CD4-positive, alpha-beta T cell treated with Interleukin-6 for 4 hours (primary cell): Measurements from ENCODE around the gene TGFB3.
"Not testable (repeated sequence)": the region's sequence is repeated elsewhere in the genome, so short reads cannot be mapped to it uniquely, and the experiment has no call there.

Experiments
- DNase-seq: peaks from one replicate; pipeline ENCODE4 v3.0.0-alpha.2; 2020; ENCODE audit warnings: mixed read lengths

Gene TGFB3

DNA sequence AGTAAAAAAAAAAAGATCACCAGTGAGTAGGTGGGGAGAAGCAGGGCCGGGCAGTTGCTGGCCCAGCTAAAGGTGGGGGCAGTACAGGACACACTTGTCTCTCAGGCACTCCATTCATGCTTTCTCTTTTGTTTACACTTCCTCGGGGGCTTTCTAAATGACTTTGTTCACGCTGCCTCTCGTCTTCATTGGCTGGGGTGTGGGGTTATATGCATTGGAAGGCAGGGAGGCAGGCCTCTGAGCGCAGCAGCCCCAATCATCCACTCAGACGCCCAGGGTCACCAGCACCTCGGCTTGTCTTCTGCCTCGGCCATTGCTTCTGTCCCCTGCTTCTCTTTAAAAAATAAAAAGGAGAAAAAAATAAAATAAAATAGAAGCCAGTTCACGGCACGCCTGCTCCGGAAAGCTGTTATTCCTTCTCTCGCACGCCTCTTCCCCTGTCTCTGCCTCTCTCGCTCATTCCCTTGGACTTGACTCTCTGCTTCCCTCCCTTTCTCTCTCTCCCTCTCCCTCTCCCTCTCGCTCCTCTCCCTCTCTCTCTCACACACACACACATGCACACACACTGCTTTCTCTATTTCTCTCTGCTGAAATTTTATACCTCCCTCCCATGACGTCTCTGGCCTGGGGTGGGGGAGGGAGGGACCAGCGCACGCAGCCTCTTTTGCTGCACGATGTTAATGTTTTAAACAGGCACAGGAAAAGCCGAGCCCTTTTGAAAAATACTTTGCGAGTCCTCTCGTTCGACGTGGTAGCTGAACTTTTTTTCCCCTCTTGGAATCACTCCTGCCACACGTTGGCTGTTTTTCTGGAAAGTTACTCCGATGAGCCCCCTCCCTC is at the start of gene TGFB3:
Gene TGFB3, minus strand, starts transcription at position 570 of the 840 bp plus-strand sequence. CDS start 1,102 bp downstream, outside the sequence.
- DNase-seq, result peak; percentile 72

DNA sequence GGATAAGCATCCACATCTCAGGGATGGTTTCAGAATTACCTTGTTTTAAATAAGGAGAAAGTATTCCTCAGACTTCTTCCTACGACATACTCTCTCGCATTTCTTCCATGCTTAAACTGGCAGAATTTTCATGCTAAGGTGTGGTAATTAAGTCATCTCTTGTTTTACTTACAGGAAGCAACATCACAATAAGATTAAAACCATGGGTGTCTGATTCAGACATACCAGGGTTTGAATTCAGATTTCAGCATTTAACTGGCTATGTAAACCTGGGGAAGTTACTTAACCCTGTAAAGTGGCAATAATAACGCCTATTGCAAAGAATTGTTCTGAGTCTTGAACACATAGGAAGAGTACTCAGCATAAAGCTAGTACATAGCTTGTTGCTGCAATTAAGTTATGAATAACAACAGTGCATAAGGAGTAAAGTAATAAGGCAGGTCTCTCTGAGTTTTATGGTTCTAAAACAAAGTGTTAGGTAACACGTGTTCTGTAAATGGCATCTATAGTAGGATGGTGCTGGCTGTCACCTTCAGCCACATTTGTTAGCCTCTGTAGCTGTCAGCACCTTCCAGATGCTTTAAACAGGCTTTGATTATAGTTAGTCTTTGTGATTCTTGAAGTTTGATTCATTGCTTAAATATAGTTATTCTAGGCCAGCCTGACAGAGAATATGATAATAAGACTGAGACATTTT is 42.6 kb upstream of the TGFB3 start:
- DNase-seq, result no peak

DNA sequence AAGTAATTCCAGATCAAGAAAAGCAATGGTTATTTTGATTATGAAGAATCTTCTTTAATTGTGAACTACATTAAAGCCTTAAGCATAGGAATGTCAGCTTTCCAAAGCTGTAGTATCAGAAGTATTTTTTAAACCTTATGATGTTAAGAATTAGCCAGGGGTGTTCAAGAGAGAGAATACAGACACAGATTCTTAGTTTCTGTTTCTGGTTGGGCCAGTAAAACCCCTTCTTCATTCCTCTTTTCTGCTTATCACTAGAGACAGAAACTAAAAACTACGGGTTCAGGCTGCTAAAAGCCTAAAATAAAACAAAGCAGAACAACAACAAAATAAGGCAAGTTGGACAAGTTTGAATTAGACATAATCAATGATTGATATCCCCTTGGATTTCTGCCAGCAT is 42.0 kb upstream of the TGFB3 start:
- no peak for DNase-seq

DNA sequence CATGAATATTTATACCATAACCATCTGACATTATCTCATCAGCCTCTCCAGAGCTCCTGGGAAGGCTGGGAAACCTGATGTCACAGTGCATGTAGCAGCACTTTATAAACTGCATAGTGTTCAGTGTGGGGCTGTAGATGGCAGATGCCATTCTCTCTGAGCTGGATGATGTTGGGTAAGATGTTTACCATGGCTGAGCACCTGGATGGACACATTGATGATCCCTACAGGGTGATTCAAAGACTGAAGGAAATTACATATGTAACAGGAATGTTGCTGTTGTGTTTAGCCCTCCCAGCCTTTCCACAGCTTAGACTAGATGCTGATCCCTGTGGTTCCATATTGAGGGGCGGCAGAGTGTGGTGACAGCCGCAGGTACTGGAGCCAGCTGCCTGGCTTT is 41.2 kb upstream of the TGFB3 start:
- DNase-seq, result no peak

DNA sequence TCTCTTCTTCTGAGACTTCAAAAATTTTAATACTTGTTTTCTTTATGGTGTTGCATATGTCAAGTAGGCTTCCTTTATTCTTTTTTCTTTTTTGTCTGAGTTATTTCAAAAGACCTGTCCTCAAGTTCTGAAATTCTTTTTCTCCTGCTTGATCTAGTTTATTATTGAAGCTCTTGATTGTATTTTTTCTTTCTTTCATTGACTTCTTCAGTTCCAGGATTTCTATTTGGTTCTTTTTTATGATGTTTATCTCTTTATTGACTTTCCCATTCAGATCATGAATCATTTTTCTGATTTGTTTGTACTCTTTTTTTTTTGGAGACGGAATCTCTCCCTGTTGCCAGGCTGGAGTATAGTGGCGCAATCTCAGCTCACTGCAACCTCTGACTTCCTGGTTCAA is 37.9 kb upstream of the TGFB3 start:
- no peak for DNase-seq

DNA sequence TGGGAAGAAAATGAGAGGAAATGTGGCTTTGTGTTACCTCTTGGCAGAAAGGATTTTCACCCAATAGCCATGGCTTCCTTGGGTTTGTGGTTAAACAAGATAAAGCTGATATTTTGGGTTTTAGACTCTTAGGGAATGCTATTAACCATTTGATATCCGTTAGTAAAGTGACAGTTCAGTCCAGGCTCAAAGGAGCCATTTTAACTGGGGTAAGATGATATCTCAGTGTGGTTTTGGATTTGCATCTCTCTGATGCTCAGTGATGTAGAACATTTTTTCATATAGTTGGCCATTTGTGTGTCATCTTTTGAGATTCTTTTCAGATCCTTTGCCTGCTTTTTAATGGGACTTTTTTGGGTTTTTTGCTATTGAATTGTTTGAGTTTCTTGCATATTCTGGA is 33.9 kb upstream of the TGFB3 start:
- DNase-seq, result no peak

DNA sequence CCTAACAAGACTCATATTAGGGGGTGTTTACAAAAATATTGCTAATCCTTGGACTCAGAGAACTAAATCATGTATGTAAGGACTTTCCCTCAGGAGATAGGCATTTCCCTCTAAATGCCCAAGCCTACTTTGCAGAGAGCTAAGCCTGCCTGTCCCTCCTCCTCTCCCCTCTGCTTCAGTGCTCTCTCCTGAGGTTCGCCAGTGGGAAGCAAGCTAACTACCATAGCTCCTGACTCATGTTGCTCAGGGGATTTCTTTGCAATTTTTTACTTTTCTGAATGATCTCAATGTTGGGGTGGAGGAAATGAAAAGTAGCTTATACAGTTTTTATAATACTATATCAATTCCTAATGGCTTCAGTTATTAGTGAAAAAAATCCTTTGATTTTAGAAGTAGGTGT is 33.4 kb upstream of the TGFB3 start:
- DNase-seq, result no peak

DNA sequence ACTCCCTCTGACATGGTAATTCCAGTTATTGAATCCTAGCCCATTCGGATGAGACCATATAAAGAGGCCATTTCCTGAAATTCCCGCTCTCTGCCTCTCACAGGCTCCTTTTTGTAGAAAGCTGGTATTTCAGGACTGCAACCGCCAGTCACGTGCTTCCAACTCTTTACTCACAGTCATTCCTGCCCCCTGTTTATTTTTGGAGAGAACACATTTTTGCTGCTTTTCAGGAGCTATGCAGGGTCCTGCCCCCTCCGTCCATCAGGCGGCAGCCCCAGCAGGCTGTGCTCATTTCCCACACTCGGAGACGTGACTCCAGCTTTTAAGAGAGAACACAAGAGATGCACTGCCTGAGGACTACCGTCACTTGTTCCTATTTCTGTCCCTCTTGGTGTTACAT is 30.6 kb upstream of the TGFB3 start:
- DNase-seq, result no peak

DNA sequence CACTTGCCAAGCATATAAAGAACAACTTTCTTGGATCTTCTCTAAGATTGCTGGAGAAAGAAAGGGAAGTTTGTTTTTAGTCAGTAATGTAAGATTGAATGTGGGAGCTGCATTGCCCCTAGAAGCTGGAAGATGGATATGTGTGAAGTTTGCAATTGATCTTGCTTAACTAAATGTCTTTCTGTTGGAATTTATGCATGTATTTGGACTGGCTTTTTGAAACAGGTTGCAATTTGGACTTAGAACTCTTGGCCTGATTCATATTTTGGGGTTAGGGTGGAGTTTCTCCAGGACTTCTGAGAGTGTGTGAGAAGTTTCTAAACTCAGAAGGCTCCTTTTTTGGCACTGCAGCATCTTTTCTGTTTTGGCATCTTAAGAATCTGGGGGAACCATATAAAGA is 30.1 kb upstream of the TGFB3 start:
- DNase-seq, result no peak

DNA sequence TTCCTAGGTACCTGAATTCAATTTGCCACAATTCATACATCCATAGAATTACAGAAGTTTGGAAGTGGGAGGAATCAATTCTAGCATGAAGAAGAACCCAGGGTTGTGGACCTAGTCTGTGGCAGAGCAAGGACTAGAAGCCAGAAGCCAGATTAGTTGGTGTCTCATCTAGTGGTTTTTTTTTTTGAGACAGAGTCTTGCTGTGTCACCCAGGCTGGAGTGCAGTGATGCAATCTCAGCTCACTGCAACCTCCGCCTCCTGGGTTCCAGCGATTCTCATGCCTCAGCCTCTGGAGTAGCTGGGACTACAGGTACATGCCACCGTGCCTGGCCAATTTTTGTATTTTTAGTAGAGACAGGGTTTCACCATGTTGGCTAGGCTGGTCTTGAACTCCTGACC is 27.8 kb upstream of the TGFB3 start:
- DNase-seq, result not testable (repeated sequence)

DNA sequence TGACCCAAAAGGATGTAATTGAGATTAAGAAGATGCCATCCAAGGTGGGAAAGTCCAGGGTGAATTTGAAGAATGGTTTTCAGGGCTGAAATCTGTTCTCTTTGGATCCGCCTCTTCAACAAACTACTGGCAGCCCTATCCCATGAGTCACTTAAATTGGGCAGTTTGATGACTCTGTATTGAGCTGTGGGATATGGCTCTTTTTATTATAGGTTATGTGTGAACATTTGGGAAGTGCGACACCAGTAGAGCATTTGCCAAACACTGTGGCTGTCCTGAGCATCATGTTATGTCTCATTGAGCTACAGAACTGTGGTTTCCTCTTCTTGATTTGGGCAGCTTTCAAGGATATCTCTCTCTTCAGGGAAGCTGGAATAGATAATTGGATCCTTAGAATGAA is 26.1 kb upstream of the TGFB3 start:
- DNase-seq, result no peak

DNA sequence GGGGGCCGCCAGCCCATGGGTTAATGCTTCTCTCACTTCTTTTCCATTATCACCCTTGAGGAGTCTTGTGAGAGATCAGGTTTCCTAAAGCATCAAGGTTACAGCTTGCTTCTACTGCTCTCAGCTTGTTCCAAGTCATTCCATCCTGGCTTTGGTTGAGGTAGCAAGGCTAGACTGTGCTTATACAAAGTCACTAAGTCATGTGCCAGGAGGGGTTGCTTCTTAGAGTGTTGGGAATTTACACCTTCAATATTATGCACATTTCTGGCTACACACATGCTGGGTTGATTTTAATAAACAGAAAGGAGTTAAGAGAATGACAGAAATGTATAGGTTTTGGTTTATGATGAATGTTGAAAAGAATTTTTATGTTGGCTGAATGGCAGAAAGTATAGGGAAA is 25.6 kb upstream of the TGFB3 start:
- no peak for DNase-seq

DNA sequence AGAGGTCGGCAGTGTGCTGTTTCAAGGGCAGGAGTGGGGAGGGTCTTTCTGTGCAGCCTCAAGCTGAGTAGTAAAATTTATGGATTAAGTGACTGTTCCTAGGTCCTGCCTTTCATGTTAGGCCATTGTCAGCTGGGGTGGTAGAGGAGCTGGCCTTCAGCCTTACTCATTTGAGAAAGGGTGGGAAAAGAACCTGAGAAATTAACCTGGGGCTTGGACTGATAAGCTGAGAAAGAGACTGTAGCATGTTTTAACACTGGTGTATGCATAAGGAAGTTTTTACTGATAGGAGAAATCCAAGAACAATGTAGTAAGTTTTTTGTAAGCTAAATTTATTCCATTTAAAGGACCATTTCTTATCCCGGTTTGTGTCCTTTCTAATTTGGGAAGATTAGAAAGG is 24.5 kb upstream of the TGFB3 start:
- no peak for DNase-seq

DNA sequence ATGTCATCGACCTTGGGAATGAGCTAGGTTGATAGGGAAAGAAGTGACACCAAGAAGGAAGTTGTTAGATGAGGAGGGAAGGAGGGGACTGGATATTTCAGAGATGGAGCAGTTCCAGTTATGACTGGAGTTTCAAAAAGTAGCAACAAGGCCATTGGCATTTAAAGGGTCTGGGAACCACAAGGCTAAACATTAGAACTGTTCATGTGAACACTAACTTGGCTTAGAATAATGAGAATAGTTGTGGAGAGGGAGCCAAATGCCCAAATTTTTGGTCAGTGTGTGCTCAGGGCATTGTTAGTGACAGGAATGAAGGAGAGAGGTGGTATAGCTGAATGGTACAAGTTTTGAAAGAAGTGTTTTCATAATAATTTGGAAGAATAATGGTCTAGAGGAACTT is 20.6 kb upstream of the TGFB3 start:
- DNase-seq, result no peak

DNA sequence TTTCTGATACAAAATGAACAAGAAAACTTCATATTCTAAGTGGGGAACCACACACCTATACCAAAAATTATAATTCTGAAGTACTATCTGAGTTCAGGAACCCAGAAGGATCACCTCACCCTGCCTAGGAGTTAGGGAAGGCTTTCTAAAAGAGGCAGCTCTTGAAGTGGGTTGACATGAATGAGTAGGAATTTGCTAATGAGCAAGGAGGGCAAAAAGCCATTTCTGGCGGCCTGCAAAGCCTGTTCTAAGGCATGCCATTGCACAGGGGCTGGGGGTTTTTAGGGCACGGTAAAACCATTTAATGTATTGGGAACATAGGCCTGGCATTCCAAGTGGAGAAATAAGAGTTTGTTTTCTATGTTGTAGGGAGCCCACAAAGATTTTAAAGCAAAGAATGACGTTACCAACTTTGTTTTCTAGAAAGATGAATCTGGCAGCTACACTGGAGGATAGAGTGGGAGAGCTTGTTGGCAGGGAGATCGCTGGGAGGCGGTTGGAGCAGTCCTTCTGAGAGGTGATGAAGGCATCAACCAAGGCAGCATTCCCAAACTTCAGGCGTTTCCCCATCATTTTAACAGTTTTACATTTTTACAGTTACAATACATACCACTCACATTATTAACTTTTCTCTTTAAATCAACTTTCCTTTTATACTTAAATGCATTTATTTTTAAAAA is 17.9 kb upstream of the TGFB3 start:
- DNase-seq, result no peak

DNA sequence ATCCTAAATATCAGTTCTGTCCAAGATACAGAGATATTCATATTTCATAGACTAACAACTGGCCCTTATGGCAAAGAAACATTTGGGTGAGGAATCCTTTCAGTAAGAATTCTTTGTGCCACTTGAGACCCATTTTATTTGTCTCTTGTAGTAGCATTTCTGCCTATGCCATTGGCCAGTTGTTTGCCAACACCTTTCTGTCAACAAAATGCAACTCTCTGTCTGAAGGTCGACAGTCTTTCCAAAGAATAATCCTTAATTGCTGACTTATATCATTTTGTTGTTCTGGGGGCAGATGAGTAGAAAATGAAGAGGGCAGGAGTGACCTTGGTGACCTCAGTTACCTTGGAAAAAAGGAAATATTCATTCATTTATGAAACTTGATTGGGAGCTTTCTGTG is 14.7 kb upstream of the TGFB3 start:
- no peak for DNase-seq

DNA sequence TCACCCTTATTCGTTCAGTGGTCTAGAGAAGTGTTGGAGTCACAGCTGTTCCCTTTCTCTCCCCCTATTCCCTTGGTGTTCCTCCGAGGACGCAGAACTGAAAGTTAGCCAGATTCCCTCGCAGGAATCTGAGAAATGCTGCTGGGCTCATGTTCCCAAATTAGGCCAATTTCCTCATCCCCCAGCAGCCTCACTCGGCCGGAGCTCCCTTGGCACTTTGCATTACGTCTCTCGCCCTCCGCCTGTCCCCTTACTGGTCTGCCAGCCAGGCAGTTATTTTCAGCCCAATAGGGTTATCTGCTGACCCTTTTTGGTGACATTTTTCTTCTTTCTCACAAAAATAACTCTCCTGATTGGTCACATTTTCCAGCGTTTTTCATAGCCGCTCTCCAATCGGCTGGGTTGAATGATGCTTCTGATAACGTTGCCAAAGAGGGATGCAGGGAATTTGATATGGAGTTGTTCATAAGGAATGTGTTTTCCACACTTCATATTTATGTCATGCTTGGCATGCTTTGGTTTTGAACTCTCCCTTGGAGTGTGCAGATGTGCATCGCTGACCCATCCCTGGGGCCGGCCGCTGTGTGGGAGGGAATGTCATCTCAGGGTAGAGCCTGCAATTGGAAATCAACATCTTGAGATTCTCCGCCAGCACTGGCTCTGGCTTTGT is 13.7 kb upstream of the TGFB3 start:
- no peak for DNase-seq

DNA sequence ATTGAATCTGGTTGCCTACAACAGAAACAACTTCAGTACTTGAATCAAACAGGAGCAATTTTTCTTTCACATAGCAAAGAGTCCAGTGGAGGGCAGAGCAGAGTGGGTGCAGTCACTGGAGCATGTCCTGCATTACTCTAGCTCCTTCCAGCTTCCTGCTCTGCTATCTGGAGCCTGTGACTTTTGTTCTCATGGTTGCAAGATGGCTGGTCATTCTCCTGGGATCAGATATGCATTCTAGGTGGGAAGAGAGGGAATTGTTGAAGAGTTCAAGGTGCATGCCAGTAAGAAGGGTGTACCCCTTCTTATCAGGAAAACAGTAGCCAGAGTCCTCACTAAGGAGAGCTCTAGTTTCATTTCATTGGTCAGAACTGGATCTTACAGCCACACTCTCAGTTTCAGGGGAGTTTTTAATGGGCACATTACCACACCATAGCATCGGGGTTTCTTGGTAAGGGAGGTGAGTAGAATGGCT is 11.8 kb upstream of the TGFB3 start:
- no peak for DNase-seq

DNA sequence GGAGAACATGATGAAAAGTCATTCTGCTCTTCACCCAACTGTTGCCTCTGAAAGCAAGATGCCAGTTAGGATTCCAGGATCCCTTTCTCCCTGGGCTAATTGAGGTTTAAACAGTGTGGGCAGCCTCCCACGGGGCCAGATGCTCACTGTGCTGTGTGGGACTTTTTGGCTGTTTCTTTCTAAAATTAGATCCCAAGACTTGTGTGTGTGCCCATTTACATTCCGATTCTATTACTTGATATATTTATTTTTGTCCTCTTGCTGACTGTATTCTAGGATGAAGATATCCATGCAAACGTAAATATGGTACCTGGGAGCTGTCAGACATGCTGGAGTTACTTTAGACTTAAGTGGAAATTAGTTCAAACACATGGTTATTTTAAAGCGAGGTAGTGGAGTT is 10.0 kb upstream of the TGFB3 start:
- DNase-seq, result no peak

DNA sequence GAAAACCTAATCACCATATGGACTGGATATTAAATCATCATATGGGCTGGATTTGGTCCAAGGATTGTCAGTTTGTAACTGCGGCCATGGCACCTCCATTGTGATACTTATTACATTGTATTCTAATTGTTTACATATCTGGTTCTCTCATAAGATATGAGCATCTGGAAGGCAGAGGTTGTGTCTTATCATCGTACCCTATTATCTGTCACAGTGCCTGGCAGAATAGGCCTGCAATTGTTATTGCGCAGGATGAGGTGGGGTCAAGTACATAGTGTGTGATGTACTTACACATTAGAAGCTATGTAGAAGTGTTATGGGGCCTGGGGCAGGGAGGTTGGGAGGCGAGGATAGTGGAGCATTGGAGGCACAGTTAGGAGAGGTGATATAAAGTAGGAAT is 8.5 kb upstream of the TGFB3 start:
- no peak for DNase-seq

DNA sequence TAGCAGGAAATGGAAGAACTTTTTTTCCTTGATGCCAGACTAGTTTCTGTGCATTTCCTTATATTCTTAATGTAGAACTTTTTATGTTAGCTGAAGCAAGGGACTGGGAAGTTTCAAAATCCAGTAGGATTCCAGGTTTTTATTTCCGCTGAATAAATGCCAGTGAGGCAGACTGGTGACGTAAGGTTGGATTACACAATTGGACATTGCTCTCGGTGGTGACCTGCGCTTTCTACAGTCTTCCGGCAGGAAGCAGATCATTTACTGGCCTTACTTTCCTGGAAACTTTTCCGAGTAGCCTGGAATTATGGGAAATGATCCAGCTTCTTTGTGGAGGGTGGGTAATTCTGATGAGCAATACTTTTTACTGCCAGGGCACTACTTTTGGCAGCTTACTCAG is 7.3 kb upstream of the TGFB3 start:
- DNase-seq, result no peak

DNA sequence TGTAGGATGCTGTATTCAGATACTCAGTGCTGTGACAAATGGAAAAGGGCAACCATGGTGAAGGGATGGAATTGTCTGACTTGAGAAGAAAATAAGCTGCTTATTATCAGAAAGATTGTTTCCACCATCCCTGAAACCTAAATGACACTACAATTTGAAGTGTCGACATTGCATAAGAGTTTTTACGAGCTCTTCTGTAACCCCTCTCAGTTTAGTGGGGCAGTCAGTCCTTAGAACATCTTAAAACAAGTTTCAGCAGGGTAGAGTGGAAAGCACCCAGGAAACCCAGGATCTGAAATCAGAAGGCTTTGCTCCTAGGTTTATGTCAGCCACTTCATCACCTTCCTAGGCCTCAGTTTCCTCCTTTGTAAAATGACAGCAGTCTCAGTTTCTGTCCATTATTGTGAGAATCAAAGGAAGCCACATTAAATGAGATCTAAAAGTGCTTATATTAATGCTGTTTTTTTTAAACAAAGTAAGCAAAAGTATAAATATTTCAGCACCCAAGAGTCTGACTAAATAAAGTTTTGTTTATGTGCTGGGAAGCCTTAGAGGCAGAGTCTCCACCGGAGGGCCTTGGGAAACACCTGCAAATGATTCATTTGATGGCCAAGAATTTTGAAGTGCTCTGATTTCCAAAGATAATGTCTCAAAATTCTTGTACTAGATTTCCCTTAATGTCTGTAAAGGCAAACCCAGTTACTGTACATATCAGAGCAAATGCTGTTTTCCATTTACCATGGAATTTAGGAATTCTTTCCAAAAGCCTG is 5.6 kb upstream of the TGFB3 start:
- DNase-seq, result no peak

DNA sequence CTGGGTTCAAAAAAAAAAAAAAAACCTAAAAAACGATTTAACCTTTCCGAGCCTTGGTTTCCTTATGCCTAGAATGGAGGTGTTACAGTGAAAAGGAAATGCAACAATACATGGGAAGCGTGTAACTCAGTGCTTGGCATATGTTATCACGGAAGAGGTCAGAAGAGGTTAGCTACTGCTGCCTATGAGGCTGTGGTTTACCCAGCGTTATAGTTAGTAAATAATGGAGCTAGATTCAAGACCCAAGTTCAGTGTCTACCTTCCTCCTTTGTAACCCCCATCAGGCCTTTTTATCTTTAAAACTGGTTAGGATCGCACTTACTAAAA is 4.6 kb upstream of the TGFB3 start:
- no peak for DNase-seq
